WTC11 (cell line): Measurements from ENCODE around the gene TAPT1. TPM values are rescaled to one million over a fixed set of nuclear protein-coding genes. Genes with fewer than 3 reads are reported as not detected.

Source experiments
- ATAC-seq: fragments of 200-7000 bp; cut with Tn5 transposase; 2 replicates; pipeline ENCODE4 v1.10.0; 2021; ENCODE audit warnings: mild to moderate bottlenecking, moderate library complexity
- CTCF ChIA-PET: fragments of 300-600 bp; sonication (Branson Sonifier 250); formaldehyde crosslinking; loops from one replicate; lab custom pipeline; 2021; ENCODE audit warnings: antibody characterized with exemption; lab: Charles Lee
- POLR2A ChIA-PET: fragments of 350-600 bp; sonication (Branson Sonifier 250); formaldehyde crosslinking; loops from one replicate; lab custom pipeline; 2021; ENCODE audit warnings: antibody characterized with exemption; lab: Charles Lee
- DNase-seq: peaks from one replicate; pipeline ENCODE4 v3.0.0; 2021; ENCODE audit warnings: low spot score
- H3K27ac Mint-ChIP-seq: 2 replicates; pipeline ENCODE4 v1.8.0; 2021; ENCODE audit warnings: mixed read lengths
- H3K27me3 Mint-ChIP-seq: 2 replicates; pipeline ENCODE4 v1.8.0; 2021; ENCODE audit warnings: low read depth, mild to moderate bottlenecking, moderate library complexity, mixed read lengths
- H3K36me3 Mint-ChIP-seq: 2 replicates; pipeline ENCODE4 v1.8.0; 2021; ENCODE audit warnings: mixed read lengths
- H3K4me1 Mint-ChIP-seq: 2 replicates; pipeline ENCODE4 v1.8.0; 2022; ENCODE audit warnings: mixed read lengths
- H3K4me3 Mint-ChIP-seq: 2 replicates; pipeline ENCODE4 v1.8.0; 2021; ENCODE audit warnings: mild to moderate bottlenecking, moderate library complexity, mixed read lengths
- H3K9me3 Mint-ChIP-seq: 2 replicates; pipeline ENCODE4 v1.8.0; 2021; ENCODE audit warnings: mixed read lengths
- CREB1 ChIP-seq: sonication (generic); formaldehyde crosslinking; IDR thresholded peaks from 2 replicates; pipeline ENCODE4 v1.8.0; 2023; ENCODE audit warnings: mild to moderate bottlenecking, missing genetic modification reagents
- CREM ChIP-seq: sonication (generic); formaldehyde crosslinking; IDR thresholded peaks from 2 replicates; pipeline ENCODE4 v1.8.1; 2022; ENCODE audit warnings: mild to moderate bottlenecking, missing genetic modification reagents, moderate library complexity
- E2F4 ChIP-seq: sonication (generic); formaldehyde crosslinking; IDR thresholded peaks from 2 replicates; pipeline ENCODE4 v1.8.1; 2022; ENCODE audit warnings: low read depth, mild to moderate bottlenecking, moderate library complexity, missing genetic modification reagents, borderline replicate concordance
- GRHL2 ChIP-seq: fragments of 250-450 bp; sonication (Bioruptor Pico); IDR thresholded peaks from 2 replicates; pipeline ENCODE4 v1.8.0; 2022; ENCODE audit warnings: mild to moderate bottlenecking, moderate library complexity; ENCODE audit not compliant: insufficient replicate concordance, severe bottlenecking
- HMGXB4 ChIP-seq: sonication (generic); formaldehyde crosslinking; IDR thresholded peaks from 2 replicates; pipeline ENCODE4 v1.8.1; 2023; ENCODE audit warnings: mild to moderate bottlenecking, moderate library complexity, missing genetic modification reagents
- MYBL2 ChIP-seq: sonication (generic); formaldehyde crosslinking; IDR thresholded peaks from 2 replicates; pipeline ENCODE4 v1.8.1; 2023; ENCODE audit warnings: mild to moderate bottlenecking, moderate library complexity, missing genetic modification reagents
- NFYB ChIP-seq: sonication (generic); formaldehyde crosslinking; conservative IDR thresholded peaks from 2 replicates; pipeline ENCODE4 v1.8.0; 2022; ENCODE audit warnings: low read depth, missing genetic modification reagents
- TCF7 ChIP-seq: sonication (generic); formaldehyde crosslinking; IDR thresholded peaks from 2 replicates; pipeline ENCODE4 v1.8.0; 2022; ENCODE audit warnings: mild to moderate bottlenecking, low read depth, missing genetic modification reagents, moderate library complexity
- TP53 ChIP-seq: sonication (generic); formaldehyde crosslinking; IDR thresholded peaks from 2 replicates; pipeline ENCODE4 v1.8.1; 2023; ENCODE audit warnings: mild to moderate bottlenecking, missing genetic modification reagents
- USF2 ChIP-seq: sonication (generic); formaldehyde crosslinking; IDR thresholded peaks from 2 replicates; pipeline ENCODE4 v1.8.1; 2023; ENCODE audit warnings: mild to moderate bottlenecking, missing genetic modification reagents, moderate library complexity
- ZBTB21 ChIP-seq: sonication (generic); formaldehyde crosslinking; IDR thresholded peaks from 2 replicates; pipeline ENCODE4 v1.8.1; 2023; ENCODE audit warnings: mild to moderate bottlenecking, missing genetic modification reagents, borderline replicate concordance
- total RNA-seq: library from RNA; stranded (reverse); gene quantifications from 3 replicates; pipeline ENCODE4 v1.2.3, GENCODE V29; 2021
- TF ChIP-seq, protein P1 (sequence below): sonication (generic); formaldehyde crosslinking; conservative IDR thresholded peaks from 2 replicates; pipeline ENCODE4 v1.8.1; 2023; ENCODE audit warnings: mild to moderate bottlenecking, low read depth, missing genetic modification reagents, moderate library complexity
- TF ChIP-seq, protein P2 (sequence below): fragments of 250-450 bp; sonication (Bioruptor Pico); IDR thresholded peaks from 2 replicates; pipeline ENCODE4 v1.9.0; 2021; ENCODE audit warnings: mild to moderate bottlenecking
- TF ChIP-seq, protein P3 (sequence below): sonication (generic); formaldehyde crosslinking; IDR thresholded peaks from 2 replicates; pipeline ENCODE4 v1.8.1; 2023; ENCODE audit warnings: mild to moderate bottlenecking, missing genetic modification reagents
- TF ChIP-seq, protein P4 (sequence below): sonication (generic); formaldehyde crosslinking; IDR thresholded peaks from 2 replicates; pipeline ENCODE4 v1.8.0; 2022; ENCODE audit warnings: mild to moderate bottlenecking, missing genetic modification reagents
- TF ChIP-seq, protein P5 (sequence below): fragments of 250-450 bp; sonication (Bioruptor Pico); IDR thresholded peaks from 2 replicates; pipeline ENCODE4 v2.1.2; 2022; ENCODE audit warnings: mild to moderate bottlenecking, moderate library complexity
- TF ChIP-seq, protein P6 (sequence below): fragments of 250-450 bp; sonication (Bioruptor Pico); IDR thresholded peaks from 2 replicates; pipeline ENCODE4 v1.9.0; 2021; ENCODE audit warnings: mild to moderate bottlenecking

The TAPT1 gene
- total RNA-seq, 1 experiment from 2014 or later, result 12.4 TPM

DNA sequence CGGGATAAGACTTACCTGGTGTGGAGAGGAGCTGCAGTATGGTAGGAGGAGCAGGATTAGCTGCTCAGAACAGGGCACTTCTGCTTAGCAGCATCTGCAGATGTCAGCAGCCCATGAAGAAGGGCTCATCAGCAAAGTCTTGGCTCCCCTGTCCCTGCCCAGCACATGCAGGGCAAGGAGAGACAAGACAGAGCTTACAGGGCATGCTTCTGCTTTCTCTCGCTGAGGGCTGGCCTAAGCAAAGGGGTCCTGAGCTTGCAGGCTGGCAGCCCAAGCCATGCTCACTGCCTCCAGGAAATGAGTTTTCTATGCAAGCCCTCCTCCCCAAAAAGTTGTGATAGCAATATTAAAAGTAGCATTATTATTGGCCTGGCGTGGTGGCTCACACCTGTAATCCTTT is 39.5 kb upstream of the TAPT1 start:
- ChIA-PET CTCF (interaction anchor here (0.8 to 3.2 kb wide), 8 partner anchors 13 to 460 kb away, joined by 3 to 34 read pairs (median 6); partner anchors contain the start of gene FGFBP2), POLR2A (no interaction called here)
- Mint-ChIP-seq H3K4me3 (no peak overlapping the region), H3K4me1 (no peaks in the 10 kb centered on the region), H3K9me3 (no peaks in the 10 kb centered on the region), H3K27ac (no peak overlapping the region), H3K36me3 (no peaks in the 10 kb centered on the region), H3K27me3 (no peaks in the 10 kb centered on the region)
- DNase-seq (no peak), ATAC-seq (no peak)
- TF ChIP-seq, protein P1, sequence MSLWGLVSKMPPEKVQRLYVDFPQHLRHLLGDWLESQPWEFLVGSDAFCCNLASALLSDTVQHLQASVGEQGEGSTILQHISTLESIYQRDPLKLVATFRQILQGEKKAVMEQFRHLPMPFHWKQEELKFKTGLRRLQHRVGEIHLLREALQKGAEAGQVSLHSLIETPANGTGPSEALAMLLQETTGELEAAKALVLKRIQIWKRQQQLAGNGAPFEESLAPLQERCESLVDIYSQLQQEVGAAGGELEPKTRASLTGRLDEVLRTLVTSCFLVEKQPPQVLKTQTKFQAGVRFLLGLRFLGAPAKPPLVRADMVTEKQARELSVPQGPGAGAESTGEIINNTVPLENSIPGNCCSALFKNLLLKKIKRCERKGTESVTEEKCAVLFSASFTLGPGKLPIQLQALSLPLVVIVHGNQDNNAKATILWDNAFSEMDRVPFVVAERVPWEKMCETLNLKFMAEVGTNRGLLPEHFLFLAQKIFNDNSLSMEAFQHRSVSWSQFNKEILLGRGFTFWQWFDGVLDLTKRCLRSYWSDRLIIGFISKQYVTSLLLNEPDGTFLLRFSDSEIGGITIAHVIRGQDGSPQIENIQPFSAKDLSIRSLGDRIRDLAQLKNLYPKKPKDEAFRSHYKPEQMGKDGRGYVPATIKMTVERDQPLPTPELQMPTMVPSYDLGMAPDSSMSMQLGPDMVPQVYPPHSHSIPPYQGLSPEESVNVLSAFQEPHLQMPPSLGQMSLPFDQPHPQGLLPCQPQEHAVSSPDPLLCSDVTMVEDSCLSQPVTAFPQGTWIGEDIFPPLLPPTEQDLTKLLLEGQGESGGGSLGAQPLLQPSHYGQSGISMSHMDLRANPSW (CRISPR knock-in tag), result no peak
- TF ChIP-seq, protein P2, sequence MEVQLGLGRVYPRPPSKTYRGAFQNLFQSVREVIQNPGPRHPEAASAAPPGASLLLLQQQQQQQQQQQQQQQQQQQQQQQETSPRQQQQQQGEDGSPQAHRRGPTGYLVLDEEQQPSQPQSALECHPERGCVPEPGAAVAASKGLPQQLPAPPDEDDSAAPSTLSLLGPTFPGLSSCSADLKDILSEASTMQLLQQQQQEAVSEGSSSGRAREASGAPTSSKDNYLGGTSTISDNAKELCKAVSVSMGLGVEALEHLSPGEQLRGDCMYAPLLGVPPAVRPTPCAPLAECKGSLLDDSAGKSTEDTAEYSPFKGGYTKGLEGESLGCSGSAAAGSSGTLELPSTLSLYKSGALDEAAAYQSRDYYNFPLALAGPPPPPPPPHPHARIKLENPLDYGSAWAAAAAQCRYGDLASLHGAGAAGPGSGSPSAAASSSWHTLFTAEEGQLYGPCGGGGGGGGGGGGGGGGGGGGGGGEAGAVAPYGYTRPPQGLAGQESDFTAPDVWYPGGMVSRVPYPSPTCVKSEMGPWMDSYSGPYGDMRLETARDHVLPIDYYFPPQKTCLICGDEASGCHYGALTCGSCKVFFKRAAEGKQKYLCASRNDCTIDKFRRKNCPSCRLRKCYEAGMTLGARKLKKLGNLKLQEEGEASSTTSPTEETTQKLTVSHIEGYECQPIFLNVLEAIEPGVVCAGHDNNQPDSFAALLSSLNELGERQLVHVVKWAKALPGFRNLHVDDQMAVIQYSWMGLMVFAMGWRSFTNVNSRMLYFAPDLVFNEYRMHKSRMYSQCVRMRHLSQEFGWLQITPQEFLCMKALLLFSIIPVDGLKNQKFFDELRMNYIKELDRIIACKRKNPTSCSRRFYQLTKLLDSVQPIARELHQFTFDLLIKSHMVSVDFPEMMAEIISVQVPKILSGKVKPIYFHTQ (CRISPR knock-in tag), result no peak
- no peak for TF ChIP-seq TP53 (CRISPR knock-in tag)
- no peak for TF ChIP-seq ZBTB21 (CRISPR knock-in tag)
- TF ChIP-seq, protein P3, sequence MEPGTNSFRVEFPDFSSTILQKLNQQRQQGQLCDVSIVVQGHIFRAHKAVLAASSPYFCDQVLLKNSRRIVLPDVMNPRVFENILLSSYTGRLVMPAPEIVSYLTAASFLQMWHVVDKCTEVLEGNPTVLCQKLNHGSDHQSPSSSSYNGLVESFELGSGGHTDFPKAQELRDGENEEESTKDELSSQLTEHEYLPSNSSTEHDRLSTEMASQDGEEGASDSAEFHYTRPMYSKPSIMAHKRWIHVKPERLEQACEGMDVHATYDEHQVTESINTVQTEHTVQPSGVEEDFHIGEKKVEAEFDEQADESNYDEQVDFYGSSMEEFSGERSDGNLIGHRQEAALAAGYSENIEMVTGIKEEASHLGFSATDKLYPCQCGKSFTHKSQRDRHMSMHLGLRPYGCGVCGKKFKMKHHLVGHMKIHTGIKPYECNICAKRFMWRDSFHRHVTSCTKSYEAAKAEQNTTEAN (CRISPR knock-in tag), result no peak
- TF ChIP-seq NFYB (CRISPR knock-in tag), result no peak
- no peak for TF ChIP-seq USF2 (CRISPR knock-in tag)
- TF ChIP-seq, protein P4, sequence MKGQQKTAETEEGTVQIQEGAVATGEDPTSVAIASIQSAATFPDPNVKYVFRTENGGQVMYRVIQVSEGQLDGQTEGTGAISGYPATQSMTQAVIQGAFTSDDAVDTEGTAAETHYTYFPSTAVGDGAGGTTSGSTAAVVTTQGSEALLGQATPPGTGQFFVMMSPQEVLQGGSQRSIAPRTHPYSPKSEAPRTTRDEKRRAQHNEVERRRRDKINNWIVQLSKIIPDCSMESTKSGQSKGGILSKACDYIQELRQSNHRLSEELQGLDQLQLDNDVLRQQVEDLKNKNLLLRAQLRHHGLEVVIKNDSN, result no peak
- no peak for TF ChIP-seq CREB1 (CRISPR knock-in tag)
- TF ChIP-seq TCF7 (CRISPR knock-in tag), result no peak
- no peak for TF ChIP-seq CREM (CRISPR knock-in tag)

GRCh38 chr4:16264798-16265197 is 38.5 kb upstream of the TAPT1 start:
- Mint-ChIP-seq H3K27ac (no peak overlapping the region), H3K9me3 (no peaks in the 10 kb centered on the region), H3K27me3 (no peaks in the 10 kb centered on the region), H3K36me3 (no peaks in the 10 kb centered on the region), H3K4me3 (no peak overlapping the region), H3K4me1 (no peaks in the 10 kb centered on the region)
- TF ChIP-seq E2F4 (CRISPR knock-in tag) (no peak), MYBL2 (no peak), HMGXB4 (no peak), GRHL2 (CRISPR knock-in tag) (no peak)
- TF ChIP-seq, protein P5, sequence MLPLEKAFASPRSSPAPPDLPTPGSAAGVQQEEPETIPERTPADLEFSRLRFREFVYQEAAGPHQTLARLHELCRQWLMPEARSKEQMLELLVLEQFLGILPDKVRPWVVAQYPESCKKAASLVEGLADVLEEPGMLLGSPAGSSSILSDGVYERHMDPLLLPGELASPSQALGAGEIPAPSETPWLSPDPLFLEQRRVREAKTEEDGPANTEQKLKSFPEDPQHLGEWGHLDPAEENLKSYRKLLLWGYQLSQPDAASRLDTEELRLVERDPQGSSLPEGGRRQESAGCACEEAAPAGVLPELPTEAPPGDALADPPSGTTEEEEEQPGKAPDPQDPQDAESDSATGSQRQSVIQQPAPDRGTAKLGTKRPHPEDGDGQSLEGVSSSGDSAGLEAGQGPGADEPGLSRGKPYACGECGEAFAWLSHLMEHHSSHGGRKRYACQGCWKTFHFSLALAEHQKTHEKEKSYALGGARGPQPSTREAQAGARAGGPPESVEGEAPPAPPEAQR (CRISPR knock-in tag), result no peak
- TF ChIP-seq, protein P6, sequence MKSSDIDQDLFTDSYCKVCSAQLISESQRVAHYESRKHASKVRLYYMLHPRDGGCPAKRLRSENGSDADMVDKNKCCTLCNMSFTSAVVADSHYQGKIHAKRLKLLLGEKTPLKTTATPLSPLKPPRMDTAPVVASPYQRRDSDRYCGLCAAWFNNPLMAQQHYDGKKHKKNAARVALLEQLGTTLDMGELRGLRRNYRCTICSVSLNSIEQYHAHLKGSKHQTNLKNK (CRISPR knock-in tag), result no peak
- ATAC-seq (no peak), DNase-seq (no peak)
- ChIA-PET CTCF (interaction anchor here (0.6 to 3.2 kb wide), 27 partner anchors 14 to 786 kb away, joined by 3 to 34 read pairs (median 4); partner anchors contain the start of gene FGFBP2), POLR2A (interaction anchor here (0.6 kb wide), 1 partner anchor 616 kb away, joined by 3 read pairs; no protein-coding TSS in a partner anchor)
